Gastrocnemius medialis (tissue), 4 donors: ENCODE results near the gene CRBN. TPM values are rescaled to one million over a fixed set of nuclear protein-coding genes. Genes with fewer than 3 reads are reported as not detected.

Source experiments
- ATAC-seq, 2 donors: fragments of 150-250 bp; one replicate each; pipeline ENCODE4 v1.9.1; 2016
- DNase-seq, 2 donors: peaks; one replicate each; pipeline ENCODE4 v3.0.0-alpha.2; 2019
- H3K27ac ChIP-seq, 4 donors: fragments of 200-600 bp; sonication (generic); 1 replicate in 1 of 4; 2 replicates in 3 of 4; pipeline ENCODE4 v1.5.1; 2016 to 2018; ENCODE audit warnings: mild to moderate bottlenecking in 2 of 4, moderate library complexity in 1 of 4
- H3K27me3 ChIP-seq, 3 donors: fragments of 200-600 bp; sonication (generic) in 2 of 3; 1 replicate in 1 of 3; 2 replicates in 2 of 3; pipeline versions ENCODE4 v1.5.1 to v1.6.0; 2016 to 2019; ENCODE audit warnings: mild to moderate bottlenecking in 1 of 3, moderate library complexity in 1 of 3
- H3K36me3 ChIP-seq, 2 donors: fragments of 200-600 bp; sonication (generic) in 1 of 2; one replicate each; pipeline ENCODE4 v1.5.1; 2017 to 2018
- H3K4me1 ChIP-seq, 2 donors: fragments of 200-600 bp; sonication (generic) in 1 of 2; one replicate each; pipeline ENCODE4 v1.5.1; 2016 to 2017; ENCODE audit warnings: mild to moderate bottlenecking in 2 of 2
- H3K4me3 ChIP-seq, 4 donors: fragments of 200-600 bp; sonication (generic) in 3 of 4; 1 replicate in 1 of 4; 2 replicates in 3 of 4; pipeline ENCODE4 v1.5.1; 2016 to 2019; ENCODE audit warnings: mild to moderate bottlenecking in 2 of 4
- H3K9me3 ChIP-seq, 3 donors: fragments of 200-600 bp; sonication (generic) in 2 of 3; 1 replicate in 1 of 3; 2 replicates in 2 of 3; pipeline ENCODE4 v1.5.1; 2016 to 2019
- POLR2A ChIP-seq, 2 donors: fragments of 450-650 bp; IDR thresholded peaks; one replicate each; pipeline ENCODE4 v1.6.1; 2017; ENCODE audit warnings: antibody characterized with exemption in 2 of 2, mild to moderate bottlenecking in 2 of 2, moderate library complexity in 2 of 2
- in situ Hi-C, 4 donors: fragments of 200-750 bp; cut with MboI; loops; one replicate each; pipeline versions ENCODE4 v1.15.0 to v1.8.0; 2017; ENCODE audit warnings: low sequenced_read_pairs in 4 of 4
- intact Hi-C: fragments of 100-400 bp; cut with DNase I; formaldehyde crosslinking; loops from one replicate; pipeline ENCODE4 v1.15.1; 2023; ENCODE audit warnings: low total_unique reads
- total RNA-seq, 4 donors: library from RNA; depleted of rRNA; stranded (reverse); fragments of >200 nt; gene quantifications; one replicate each; pipeline versions ENCODE4 v1.1.0 to v1.2.3, GENCODE V29; 2016
- TF ChIP-seq, protein P1 (sequence below), 5 experiments: fragments of 450-650 bp in 3 of 5; fragments of 200-600 bp in 2 of 5; sonication (generic) in 2 of 5; IDR thresholded peaks in 4 of 5; conservative IDR thresholded peaks in 1 of 5; 1 replicate in 4 of 5; 2 replicates in 1 of 5; pipeline ENCODE4 v1.5.1; 2016 to 2019; ENCODE audit warnings: antibody characterized with exemption in 5 of 5, mild to moderate bottlenecking in 3 of 5, moderate library complexity in 3 of 5

CRBN gene
- total RNA-seq, 4 donors from 2014 or later, result 49.2 to 101 (median 84.9) TPM

GRCh38 chr3:3192286-3192675, 12.8 kb upstream of the CRBN start:
- in situ Hi-C loops (no loop called here), intact Hi-C loops (no loop called here)
- DNase-seq (no peak), ATAC-seq (no peak)
- Histone ChIP-seq H3K9me3 (no peaks in the 10 kb centered on the region), H3K27me3 (no peaks in the 10 kb centered on the region), H3K27ac (no peak overlapping the region), H3K4me1 (no peaks in the 10 kb centered on the region), H3K4me3 (no peak overlapping the region), H3K36me3 (no peaks in the 10 kb centered on the region)
- TF ChIP-seq POLR2A (IDR thresholded peaks at IDR 0.05), result no peak
- TF ChIP-seq, protein P1, sequence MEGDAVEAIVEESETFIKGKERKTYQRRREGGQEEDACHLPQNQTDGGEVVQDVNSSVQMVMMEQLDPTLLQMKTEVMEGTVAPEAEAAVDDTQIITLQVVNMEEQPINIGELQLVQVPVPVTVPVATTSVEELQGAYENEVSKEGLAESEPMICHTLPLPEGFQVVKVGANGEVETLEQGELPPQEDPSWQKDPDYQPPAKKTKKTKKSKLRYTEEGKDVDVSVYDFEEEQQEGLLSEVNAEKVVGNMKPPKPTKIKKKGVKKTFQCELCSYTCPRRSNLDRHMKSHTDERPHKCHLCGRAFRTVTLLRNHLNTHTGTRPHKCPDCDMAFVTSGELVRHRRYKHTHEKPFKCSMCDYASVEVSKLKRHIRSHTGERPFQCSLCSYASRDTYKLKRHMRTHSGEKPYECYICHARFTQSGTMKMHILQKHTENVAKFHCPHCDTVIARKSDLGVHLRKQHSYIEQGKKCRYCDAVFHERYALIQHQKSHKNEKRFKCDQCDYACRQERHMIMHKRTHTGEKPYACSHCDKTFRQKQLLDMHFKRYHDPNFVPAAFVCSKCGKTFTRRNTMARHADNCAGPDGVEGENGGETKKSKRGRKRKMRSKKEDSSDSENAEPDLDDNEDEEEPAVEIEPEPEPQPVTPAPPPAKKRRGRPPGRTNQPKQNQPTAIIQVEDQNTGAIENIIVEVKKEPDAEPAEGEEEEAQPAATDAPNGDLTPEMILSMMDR (IDR thresholded peaks at IDR 0.05 in 4 of 5, conservative IDR thresholded peaks at IDR 0.05 in 1 of 5), result no peak

- ATAC-seq, result no peak
- intact Hi-C loops, result no loop called here
- H3K4me1 ChIP-seq, result no peaks in the 10 kb centered on the region
- no peaks in the 10 kb centered on the region for H3K9me3 ChIP-seq
- H3K4me3 ChIP-seq, result no peak overlapping the region
- no peaks in the 10 kb centered on the region for H3K27me3 ChIP-seq
- TF ChIP-seq POLR2A (IDR thresholded peaks at IDR 0.05), result no peak
- H3K27ac ChIP-seq, result no peak overlapping the region
- no peak for DNase-seq
- no peaks in the 10 kb centered on the region for H3K36me3 ChIP-seq
- in situ Hi-C loops, result no loop called here
These were observed 12.3 kb upstream of the CRBN start for GRCh38 chr3:3191675-3192285.

DNA sequence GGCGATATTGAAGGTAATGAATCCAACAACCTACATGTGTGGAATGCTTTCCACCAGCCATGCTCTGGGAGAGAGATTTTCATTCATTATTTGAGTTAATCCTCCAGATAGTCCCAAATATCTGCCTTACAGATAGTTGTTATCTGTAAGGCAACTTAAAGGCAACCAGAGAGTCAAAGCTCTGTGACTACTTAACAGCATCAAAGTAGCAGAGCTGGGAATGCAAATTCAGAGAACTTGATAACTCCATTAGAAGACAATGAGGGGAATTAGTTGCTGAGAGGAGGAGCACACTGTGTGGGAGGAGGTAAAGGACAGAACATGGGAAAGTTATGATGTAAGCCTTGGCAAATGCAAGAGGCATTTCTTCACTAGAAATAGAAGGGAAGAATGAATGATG, 10.5 kb upstream of the CRBN start:
- Histone ChIP-seq H3K4me1 (no peaks in the 10 kb centered on the region), H3K4me3 (no peak overlapping the region), H3K9me3 (no peaks in the 10 kb centered on the region), H3K27ac (no peak overlapping the region), H3K36me3 (no peaks in the 10 kb centered on the region), H3K27me3 (no peaks in the 10 kb centered on the region)
- DNase-seq (no peak), ATAC-seq (no peak)
- in situ Hi-C loops, result loop anchor here in 2 of 4 donors (10.0 kb wide), 1 partner anchor 1105 kb away; no protein-coding TSS in a partner anchor
- intact Hi-C loops, result no loop called here
- TF ChIP-seq POLR2A (IDR thresholded peaks at IDR 0.05), result no peak

GRCh38 chr3:3189102-3189727, 9.7 kb upstream of the CRBN start:
- Histone ChIP-seq H3K36me3 (no peaks in the 10 kb centered on the region), H3K27me3 (no peaks in the 10 kb centered on the region), H3K4me1 (no peaks in the 10 kb centered on the region), H3K27ac (no peak overlapping the region), H3K9me3 (no peaks in the 10 kb centered on the region), H3K4me3 (no peak overlapping the region)
- intact Hi-C loops, result no loop called here
- TF ChIP-seq, protein P1 (IDR thresholded peaks at IDR 0.05 in 4 of 5, conservative IDR thresholded peaks at IDR 0.05 in 1 of 5), result no peak
- TF ChIP-seq POLR2A (IDR thresholded peaks at IDR 0.05), result no peak
- DNase-seq (no peak), ATAC-seq (no peak)
- in situ Hi-C loops, result loop anchor here in 2 of 4 donors (10.0 kb wide), 1 partner anchor 1106 kb away; no protein-coding TSS in a partner anchor

DNA sequence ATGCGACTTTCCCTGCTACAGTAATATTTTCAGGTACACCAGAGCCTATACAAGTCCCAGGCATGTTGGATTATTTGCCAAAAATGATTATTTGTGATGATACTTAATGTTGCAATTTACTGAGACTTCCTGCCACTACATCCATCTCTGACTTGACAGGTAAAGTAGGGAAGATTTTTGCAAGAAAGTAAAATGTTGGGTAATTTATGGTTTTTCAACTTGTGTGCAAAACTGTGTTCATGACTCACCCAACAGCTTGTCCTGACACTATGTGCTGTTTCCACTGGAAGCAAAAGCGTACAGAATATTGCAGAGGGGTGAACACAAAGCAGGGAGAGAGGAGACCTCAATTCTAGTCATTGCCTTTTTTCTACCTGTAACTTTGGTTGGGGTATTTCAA, 5.4 kb upstream of the CRBN start:
- ATAC-seq, result no peak
- in situ Hi-C loops (loop anchor here in 2 of 4 donors (10.0 kb wide), 1 partner anchor 1110 kb away; no protein-coding TSS in a partner anchor), intact Hi-C loops (no loop called here)
- H3K4me1 ChIP-seq, result peaks cover 1 to 3% of the 10 kb centered on the region in 2 donors
- no peak overlapping the region for H3K27ac ChIP-seq
- no peak for DNase-seq
- no peaks in the 10 kb centered on the region for H3K27me3 ChIP-seq
- H3K36me3 ChIP-seq, result no peaks in the 10 kb centered on the region
- TF ChIP-seq POLR2A (IDR thresholded peaks at IDR 0.05), result no peak
- TF ChIP-seq, protein P1 (IDR thresholded peaks at IDR 0.05 in 4 of 5, conservative IDR thresholded peaks at IDR 0.05 in 1 of 5), result no peak
- H3K4me3 ChIP-seq, result no peak overlapping the region
- H3K9me3 ChIP-seq, result no peaks in the 10 kb centered on the region
